Fibroblast of pulmonary artery (primary cell): ENCODE results near the gene GTF2A1L.

Source experiments
- DNase-seq: peaks from one replicate; pipeline ENCODE4 v3.0.0-alpha.2; 2010; ENCODE audit warnings: low read depth
- H3K4me3 ChIP-seq: replicated peaks from 2 replicates; pipeline ENCODE4 v1.5.1; 2011; ENCODE audit warnings: low read depth, mild to moderate bottlenecking, control low read depth, low read length, moderate library complexity
- CTCF ChIP-seq: IDR thresholded peaks from 2 replicates; pipeline ENCODE4 v1.5.1; 2011; ENCODE audit warnings: mild to moderate bottlenecking, control low read depth, low read length, inconsistent platforms; ENCODE audit errors: missing control alignments

Gene GTF2A1L, protein sequence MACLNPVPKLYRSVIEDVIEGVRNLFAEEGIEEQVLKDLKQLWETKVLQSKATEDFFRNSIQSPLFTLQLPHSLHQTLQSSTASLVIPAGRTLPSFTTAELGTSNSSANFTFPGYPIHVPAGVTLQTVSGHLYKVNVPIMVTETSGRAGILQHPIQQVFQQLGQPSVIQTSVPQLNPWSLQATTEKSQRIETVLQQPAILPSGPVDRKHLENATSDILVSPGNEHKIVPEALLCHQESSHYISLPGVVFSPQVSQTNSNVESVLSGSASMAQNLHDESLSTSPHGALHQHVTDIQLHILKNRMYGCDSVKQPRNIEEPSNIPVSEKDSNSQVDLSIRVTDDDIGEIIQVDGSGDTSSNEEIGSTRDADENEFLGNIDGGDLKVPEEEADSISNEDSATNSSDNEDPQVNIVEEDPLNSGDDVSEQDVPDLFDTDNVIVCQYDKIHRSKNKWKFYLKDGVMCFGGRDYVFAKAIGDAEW

GRCh38 chr2:48617618-48618017 is at the start of gene GTF2A1L:
TSS of gene GTF2A1L (plus strand) at chr2:48617856. CDS start at chr2:48617875, 19 bp downstream.
- DNase-seq: no peak
- TF ChIP-seq CTCF: no peak
- H3K4me3 ChIP-seq: no peak within 1 kb of the TSS

- peak; percentile 88 for DNase-seq
- H3K4me3 ChIP-seq: peak overlapping the region; percentile 22
- TF ChIP-seq CTCF: no peak
Observed at GRCh38 chr2:48568547-48568946, 49.1 kb upstream of the GTF2A1L start.

- peak; percentile 47 for DNase-seq
- H3K4me3 ChIP-seq: peak overlapping the region; percentile 22
- TF ChIP-seq CTCF: no peak
Observed at GRCh38 chr2:48569433-48569832, 48.2 kb upstream of the GTF2A1L start.

GRCh38 chr2:48572816-48573215 is 44.8 kb upstream of the GTF2A1L start:
- no peak for TF ChIP-seq CTCF
- no peak overlapping the region for H3K4me3 ChIP-seq

GRCh38 chr2:48574353-48575287 is 43.0 kb upstream of the GTF2A1L start:
- no peak for DNase-seq
- no peak for TF ChIP-seq CTCF
- H3K4me3 ChIP-seq: no peak overlapping the region

More at GRCh38 chr2:48572816-48573215, 44.8 kb upstream of the GTF2A1L start:
- no peak for DNase-seq

DNA sequence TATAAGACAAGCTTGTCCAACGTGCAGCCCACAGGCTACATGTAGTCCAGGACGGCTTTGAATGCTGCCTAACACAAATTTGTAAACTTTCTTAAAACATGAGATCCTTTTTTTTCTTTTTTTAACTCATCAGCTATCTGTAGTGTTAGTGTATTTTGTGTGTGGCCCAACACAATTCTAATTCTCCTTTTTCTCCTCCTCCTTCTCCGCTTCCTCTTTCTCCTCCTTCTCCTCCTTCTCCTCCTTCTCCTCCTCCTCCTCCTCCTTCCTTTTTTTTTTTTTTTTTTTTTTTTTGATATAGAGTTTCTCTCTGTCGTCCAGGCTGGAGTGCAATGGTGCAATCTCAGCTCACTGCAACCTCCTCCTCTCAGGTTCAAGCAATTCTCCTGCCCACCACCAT is 39.3 kb upstream of the GTF2A1L start:
- DNase-seq: no peak
- H3K4me3 ChIP-seq: no peak overlapping the region
- TF ChIP-seq CTCF: no peak
